Esophagus mucosa (tissue), 1 donor: ENCODE data around the gene SIK2. TPM values are rescaled to one million over a fixed set of nuclear protein-coding genes. Genes with fewer than 3 reads are reported as not detected.

ENCODE experiments used
- ATAC-seq: fragments of 200-7000 bp; cut with Tn5 transposase; one replicate; pipeline ENCODE4 v1.9.1; 2020
- total RNA-seq: library from RNA; stranded (reverse); gene quantifications from one replicate; pipeline ENCODE4 v1.2.4, GENCODE V29; 2023
- donor health status: DM: yes; HTN: yes; CAD: no.

Gene SIK2
- total RNA-seq, 1 donor from 2014 or later: 6.8 TPM

- ATAC-seq: no peak
These were observed 57.2 kb downstream of the SIK2 start for GRCh38 chr11:111659201-111660115.

DNA sequence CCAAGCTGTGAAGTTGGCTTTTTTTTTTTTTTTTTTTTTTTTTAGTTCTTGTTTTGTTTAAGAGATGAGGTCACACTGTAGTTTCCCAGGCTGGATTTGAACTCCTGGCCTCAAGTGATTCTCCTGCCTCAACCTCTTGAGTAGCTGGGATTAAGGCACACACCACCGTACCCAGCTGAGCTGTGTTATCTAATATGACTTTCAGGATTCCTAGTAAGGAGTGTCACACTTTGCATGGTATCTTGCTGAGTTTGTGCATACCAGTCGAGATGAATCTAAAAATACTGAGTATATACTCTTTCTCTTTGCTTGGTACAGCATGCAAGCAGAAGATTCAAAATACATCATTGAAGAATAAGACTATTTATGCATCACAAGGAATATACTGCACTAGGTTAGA is 58.6 kb downstream of the SIK2 start:
- no peak for ATAC-seq

- no peak for ATAC-seq
These were observed 61.6 kb downstream of the SIK2 start for GRCh38 chr11:111663820-111664219.

- ATAC-seq: no peak
These were observed 63.5 kb downstream of the SIK2 start for GRCh38 chr11:111665777-111666176.

DNA sequence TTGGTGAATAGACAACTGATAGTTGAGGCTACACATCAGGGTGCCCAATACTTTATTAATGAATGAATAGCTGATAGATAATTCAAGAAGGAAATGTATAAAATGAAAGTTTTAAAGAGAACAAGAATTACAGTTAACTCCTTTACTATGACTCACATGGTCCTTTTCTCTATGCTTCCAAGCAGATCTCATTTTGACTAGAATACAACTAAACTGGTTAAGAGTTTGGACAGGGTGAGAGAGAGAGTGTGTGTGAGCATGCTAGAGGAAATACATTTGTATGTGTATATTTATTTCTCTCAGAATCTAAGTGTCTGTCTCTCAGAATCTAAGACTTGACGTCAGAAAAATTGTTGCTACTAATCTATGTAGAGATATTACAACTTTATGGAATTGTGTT is 66.7 kb downstream of the SIK2 start:
- ATAC-seq: no peak

DNA sequence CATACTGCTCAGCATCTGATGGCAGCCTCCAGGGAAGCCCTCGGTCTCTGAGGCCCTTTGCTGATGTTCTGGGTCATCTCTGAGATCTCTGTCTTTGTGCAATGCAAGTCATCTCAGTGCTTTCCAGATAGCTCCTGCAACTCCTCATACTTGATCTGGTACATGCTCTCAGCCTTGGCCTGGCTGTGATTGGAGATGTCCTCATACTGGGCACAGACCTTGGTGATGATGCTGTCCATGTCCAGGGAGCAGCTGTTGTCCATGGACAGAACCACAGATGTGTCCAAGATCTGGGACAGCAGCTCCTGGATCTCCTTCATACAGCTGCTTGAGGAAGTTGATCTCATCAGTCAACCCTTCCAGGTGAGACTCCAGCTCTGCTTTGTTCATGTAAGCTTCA is 69.1 kb downstream of the SIK2 start:
- no peak for ATAC-seq

GRCh38 chr11:111672949-111673348 is 70.7 kb downstream of the SIK2 start:
- ATAC-seq: no peak

GRCh38 chr11:111674941-111675340 is 72.7 kb downstream of the SIK2 start:
- no peak for ATAC-seq

GRCh38 chr11:111675891-111676290 is 73.6 kb downstream of the SIK2 start:
- ATAC-seq: no peak

GRCh38 chr11:111676878-111677585 is 74.8 kb downstream of the SIK2 start:
- ATAC-seq: no peak

- no peak for ATAC-seq
These were observed 78.4 kb downstream of the SIK2 start for GRCh38 chr11:111680486-111681175.

DNA sequence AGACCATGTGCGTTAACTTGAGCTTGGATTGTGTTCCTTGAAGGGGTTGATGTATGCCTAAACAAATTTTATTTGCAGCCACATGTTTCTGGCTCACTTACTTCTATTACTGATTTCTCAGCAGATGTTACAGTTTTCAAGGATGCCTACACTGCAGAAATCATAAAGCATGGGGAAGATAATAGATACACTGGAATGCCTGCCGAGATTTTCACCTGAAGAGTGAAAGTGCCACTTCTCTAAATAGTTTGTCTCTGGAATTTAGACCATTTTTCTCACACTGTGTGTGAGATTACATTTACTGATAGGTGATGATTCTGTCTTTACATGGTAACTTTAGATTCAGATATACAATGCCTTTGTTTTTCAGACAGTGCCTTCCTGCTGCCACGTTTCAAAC is 81.6 kb downstream of the SIK2 start:
- ATAC-seq: no peak

DNA sequence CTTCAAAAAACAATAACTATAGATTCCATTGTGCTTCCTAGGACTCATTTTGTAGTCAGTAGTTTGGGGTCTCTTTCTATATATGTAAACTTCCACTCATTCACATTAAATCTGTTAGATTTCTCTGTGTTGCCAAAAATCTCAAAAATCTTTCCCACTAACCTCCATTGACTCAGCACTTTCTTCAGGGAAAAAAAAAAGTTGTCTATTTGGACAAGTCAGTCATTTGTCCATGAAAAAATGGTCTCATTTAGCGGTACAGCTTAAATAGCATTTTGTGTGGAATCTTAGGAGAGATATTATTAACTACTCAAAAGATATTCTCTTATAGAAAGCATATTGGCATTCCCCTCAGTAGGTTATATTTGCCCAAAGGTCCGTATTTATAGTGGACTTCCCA is 82.0 kb downstream of the SIK2 start:
- ATAC-seq: no peak

DNA sequence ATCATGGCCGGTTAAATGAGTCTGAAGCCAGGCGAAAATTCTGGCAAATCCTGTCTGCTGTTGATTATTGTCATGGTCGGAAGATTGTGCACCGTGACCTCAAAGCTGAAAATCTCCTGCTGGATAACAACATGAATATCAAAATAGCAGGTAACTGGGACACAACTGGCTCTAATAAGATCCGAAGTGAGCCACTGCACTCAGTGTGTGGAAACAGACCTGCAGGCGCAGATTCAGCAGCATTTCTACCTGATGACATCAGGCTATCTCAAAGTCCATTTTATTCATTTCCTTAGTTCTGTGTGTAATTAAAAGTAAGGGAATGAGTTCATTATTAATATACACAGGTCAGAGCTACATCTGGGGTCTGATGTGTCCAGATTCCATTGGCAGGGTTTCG is 85.8 kb downstream of the SIK2 start:
- no peak for ATAC-seq

DNA sequence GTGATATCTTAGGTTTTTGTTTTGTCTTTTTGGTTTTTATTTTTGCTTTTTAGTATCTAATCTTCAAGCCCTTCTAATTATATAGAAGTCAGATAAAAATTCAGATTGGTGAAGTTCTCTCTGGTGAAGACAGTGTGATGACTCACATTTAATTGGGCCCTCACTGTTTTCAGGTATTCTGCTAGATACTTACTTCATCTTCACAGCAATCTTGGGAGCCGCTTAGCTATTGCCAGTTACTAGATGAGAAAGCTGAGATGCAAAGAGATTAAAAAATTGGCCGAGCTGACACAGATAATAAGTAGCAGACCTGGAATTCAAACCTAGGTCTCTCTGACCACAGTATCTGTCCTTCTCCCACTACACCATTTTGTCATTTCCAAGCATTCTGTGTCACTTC is 88.9 kb downstream of the SIK2 start:
- ATAC-seq: no peak

- ATAC-seq: no peak
These were observed 89.5 kb downstream of the SIK2 start for GRCh38 chr11:111691741-111692140.

- no peak for ATAC-seq
These were observed 91.1 kb downstream of the SIK2 start for GRCh38 chr11:111693224-111693937.

DNA sequence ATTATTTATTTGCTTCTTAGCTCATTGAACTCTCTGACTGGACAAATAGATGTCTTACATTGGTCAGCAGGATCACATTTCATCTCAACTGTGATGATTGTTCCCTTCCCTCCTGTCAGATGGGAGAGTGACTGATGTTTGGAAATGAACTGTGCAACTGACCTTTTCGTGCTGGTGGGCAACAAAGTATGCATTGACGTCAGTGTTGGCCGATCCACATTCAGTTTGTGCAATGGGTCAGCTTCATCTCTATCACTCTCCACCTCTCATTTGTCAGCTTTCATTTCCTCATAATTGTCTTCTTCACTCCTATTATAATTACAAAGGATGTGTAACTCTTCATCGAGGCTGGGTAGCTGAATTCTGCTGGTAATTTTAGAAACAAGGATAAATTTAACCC is 92.6 kb downstream of the SIK2 start:
- no peak for ATAC-seq

DNA sequence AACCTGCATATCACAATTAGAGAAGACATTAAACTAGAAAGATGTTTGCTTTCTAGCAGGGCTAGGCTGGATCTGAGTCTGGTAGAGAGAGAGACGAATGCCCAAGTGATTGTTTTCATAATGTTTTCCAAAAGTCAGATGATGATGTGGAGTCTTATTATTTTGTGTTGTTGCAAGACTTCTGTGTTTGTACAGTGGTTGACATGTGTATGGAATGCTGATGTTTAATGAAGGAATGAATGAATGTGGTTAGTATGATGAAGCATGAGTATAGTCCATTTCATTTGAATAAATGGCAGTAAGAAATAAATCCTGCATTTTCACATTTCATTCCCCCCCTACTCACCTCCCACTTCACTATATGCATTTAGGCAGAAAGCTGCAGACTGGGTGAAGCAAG is 94.3 kb downstream of the SIK2 start:
- no peak for ATAC-seq

GRCh38 chr11:111697933-111698371 is 95.7 kb downstream of the SIK2 start:
- ATAC-seq: no peak

- ATAC-seq: no peak
These were observed 96.8 kb downstream of the SIK2 start for GRCh38 chr11:111698852-111699559.

DNA sequence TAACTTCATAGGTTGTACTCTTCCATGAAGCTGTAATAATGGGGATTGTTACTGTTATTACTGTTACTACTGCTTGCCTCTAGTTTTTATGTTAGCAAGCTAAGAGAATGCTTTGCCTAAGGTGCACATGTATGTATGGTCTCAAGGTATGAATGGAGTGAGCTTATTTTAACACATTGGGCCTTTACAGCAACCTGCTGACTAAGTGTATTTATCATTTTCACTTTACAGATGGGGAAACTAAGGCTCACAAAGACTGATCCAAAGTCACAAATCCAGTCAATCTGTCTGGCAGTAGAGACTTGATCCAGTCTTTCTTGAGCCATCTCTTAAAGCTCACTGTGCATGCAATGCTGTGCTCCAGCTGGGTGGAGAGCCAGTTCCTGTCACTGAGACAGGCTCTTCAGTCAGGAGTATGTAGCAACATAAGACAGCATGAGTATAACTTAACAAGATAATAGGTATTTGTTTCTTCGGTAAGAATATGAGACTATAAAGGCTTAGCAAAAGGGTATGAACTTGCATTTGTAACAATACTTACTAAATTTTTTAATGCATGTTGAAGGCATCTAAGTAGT is 97.4 kb downstream of the SIK2 start:
- no peak for ATAC-seq
